ENCODE measurements around the gene ANKRD34C.
"Not testable (repeated sequence)": the region's sequence is repeated elsewhere in the genome, so short reads cannot be mapped to it uniquely, and the experiment has no call there.

The ANKRD34C gene

GRCh38 chr15:79311901-79312553 is 29.5 kb downstream of the ANKRD34C start:
- peak; percentile 8 for DNase-seq (ENCODE audit: low read depth)

DNA sequence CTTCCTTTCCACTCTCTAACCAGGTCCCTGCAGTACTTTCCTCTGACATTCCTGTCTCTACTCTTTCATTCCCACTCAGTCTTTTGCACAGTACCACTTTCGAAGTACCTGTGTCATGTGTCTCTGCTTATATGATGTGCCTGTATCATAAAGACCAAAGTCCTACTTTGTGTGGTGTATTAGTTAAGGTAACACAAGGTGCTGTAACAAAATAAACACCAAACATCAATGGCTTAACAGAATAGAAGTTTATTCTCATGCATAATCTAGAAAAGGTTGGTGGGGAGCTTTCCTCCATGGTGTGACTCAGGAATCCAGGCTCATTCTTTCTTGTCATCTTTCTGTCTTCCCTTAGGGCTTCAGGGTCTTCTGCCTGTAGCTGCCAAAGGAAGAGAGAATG is 31.7 kb downstream of the ANKRD34C start:
- no peak for DNase-seq (ENCODE audit: low read depth)

DNA sequence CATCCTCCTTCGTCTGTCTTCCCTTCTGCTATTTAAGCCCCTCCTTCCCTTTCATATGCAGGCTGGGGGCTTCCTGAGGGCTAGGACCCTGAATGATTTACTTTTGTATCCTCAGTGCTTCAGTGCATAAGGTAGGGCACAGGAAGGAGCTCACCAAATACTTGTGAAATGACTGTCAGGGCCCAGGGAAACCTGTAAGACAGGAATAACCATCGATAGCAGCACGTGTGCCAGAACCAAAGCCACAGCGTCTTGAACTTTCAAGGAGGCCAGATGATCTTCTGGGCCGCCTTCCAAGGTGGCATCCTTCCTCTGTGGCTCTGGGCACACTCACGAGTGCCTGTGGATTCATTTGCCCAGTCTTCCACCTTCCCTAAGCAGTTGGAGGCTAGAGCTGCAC is 32.3 kb downstream of the ANKRD34C start:
- DNase-seq (ENCODE audit: low read depth), result no peak

GRCh38 chr15:79315623-79316328 is 33.3 kb downstream of the ANKRD34C start:
- DNase-seq (ENCODE audit: low read depth), result no peak

DNA sequence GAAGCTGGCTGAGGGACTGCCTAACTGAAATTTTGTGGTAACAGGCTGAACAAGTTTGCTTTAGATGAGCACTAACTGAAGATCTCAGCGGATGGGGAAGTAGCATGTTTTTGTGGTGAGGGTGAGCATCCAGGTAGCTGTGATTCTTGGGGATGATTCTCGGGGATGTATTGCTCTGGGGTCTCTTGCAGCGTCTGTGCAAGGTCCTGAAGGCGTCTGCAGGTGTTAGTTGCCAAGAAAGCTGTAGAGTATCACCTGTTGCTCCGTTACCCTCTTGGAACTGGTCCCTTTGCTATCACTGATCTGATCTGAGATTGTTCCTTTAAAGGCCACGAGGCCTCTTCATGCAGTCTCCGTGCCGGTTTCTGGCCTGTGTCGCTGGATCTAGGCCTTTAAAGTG is 34.3 kb downstream of the ANKRD34C start:
- no peak for DNase-seq (ENCODE audit: low read depth)

DNA sequence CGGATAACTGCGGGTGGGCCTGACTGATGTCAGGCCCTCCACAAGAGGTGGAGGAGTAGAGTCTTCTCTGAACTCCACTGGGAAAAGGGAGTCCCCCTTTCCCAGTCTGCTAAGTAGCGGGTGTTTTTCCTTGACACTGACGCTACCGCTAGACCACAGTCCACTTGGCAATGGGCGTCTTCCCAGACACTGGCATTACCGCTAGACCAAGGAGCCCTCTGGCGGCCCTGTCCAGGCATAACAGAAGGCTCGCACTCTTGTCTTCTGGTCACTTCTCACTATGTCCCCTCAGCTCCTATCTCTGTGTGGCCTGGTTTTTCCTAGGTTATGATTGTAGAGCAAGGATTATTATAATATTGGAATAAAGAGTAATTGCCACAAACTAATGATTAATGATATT is 37.5 kb downstream of the ANKRD34C start:
- not testable (repeated sequence) for DNase-seq (ENCODE audit: low read depth)

- DNase-seq (ENCODE audit: low read depth), result no peak
Observed at GRCh38 chr15:79321876-79322275, 39.4 kb downstream of the ANKRD34C start.

DNA sequence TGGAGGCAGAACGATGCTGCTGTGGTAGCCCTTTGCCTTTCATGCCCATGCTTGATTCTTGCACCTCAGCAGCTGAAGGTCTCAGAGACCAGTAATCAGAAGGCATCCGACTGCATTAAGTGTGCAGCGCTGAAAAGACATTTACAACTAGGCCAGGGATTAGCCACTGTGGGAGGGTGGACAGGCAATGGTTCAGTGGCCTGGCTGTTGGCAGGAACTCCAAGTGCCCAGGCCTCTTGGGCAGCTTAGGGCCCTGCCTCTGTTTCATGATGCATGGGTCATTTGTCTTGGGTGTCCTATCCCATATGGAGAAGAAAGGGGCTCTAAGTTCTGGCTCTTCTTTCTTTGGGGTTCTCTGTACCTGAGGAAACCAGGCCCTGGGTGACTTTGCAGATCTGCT is 39.8 kb downstream of the ANKRD34C start:
- DNase-seq (ENCODE audit: low read depth), result no peak

- no peak for DNase-seq (ENCODE audit: low read depth)
Observed at GRCh38 chr15:79322945-79323344, 40.4 kb downstream of the ANKRD34C start.

- peak; percentile 86 for DNase-seq (ENCODE audit: low read depth)
Observed at GRCh38 chr15:79329171-79329611, 46.7 kb downstream of the ANKRD34C start.

Measured in iris pigment epithelial cell (primary cell).